Gastrocnemius medialis (tissue), 4 donors: Measurements from ENCODE around the gene MS4A3. TPM values are rescaled to one million over a fixed set of nuclear protein-coding genes. Genes with fewer than 3 reads are reported as not detected.
"Not testable (repeated sequence)": the region's sequence is repeated elsewhere in the genome, so short reads cannot be mapped to it uniquely, and the experiment has no call there.

Experiments used
- ATAC-seq, 2 donors: fragments of 150-250 bp; one replicate each; pipeline ENCODE4 v1.9.1; 2016
- DNase-seq, 2 donors: peaks; one replicate each; pipeline ENCODE4 v3.0.0-alpha.2; 2019
- H3K27ac ChIP-seq, 4 donors: fragments of 200-600 bp; sonication (generic); 1 replicate in 1 of 4; 2 replicates in 3 of 4; pipeline ENCODE4 v1.5.1; 2016 to 2018; ENCODE audit warnings: mild to moderate bottlenecking in 2 of 4, moderate library complexity in 1 of 4
- H3K27me3 ChIP-seq, 3 donors: fragments of 200-600 bp; sonication (generic) in 2 of 3; 1 replicate in 1 of 3; 2 replicates in 2 of 3; pipeline versions ENCODE4 v1.5.1 to v1.6.0; 2016 to 2019; ENCODE audit warnings: mild to moderate bottlenecking in 1 of 3, moderate library complexity in 1 of 3
- H3K36me3 ChIP-seq, 2 donors: fragments of 200-600 bp; sonication (generic) in 1 of 2; one replicate each; pipeline ENCODE4 v1.5.1; 2017 to 2018
- H3K4me1 ChIP-seq, 2 donors: fragments of 200-600 bp; sonication (generic) in 1 of 2; one replicate each; pipeline ENCODE4 v1.5.1; 2016 to 2017; ENCODE audit warnings: mild to moderate bottlenecking in 2 of 2
- H3K4me3 ChIP-seq, 4 donors: fragments of 200-600 bp; sonication (generic) in 3 of 4; 1 replicate in 1 of 4; 2 replicates in 3 of 4; pipeline ENCODE4 v1.5.1; 2016 to 2019; ENCODE audit warnings: mild to moderate bottlenecking in 2 of 4
- H3K9me3 ChIP-seq, 3 donors: fragments of 200-600 bp; sonication (generic) in 2 of 3; 1 replicate in 1 of 3; 2 replicates in 2 of 3; pipeline ENCODE4 v1.5.1; 2016 to 2019
- CTCF ChIP-seq, 5 experiments: fragments of 450-650 bp in 3 of 5; fragments of 200-600 bp in 2 of 5; sonication (generic) in 2 of 5; IDR thresholded peaks in 4 of 5; conservative IDR thresholded peaks in 1 of 5; 1 replicate in 4 of 5; 2 replicates in 1 of 5; pipeline ENCODE4 v1.5.1; 2016 to 2019; ENCODE audit warnings: antibody characterized with exemption in 5 of 5, mild to moderate bottlenecking in 3 of 5, moderate library complexity in 3 of 5
- POLR2A ChIP-seq, 2 donors: fragments of 450-650 bp; IDR thresholded peaks; one replicate each; pipeline ENCODE4 v1.6.1; 2017; ENCODE audit warnings: antibody characterized with exemption in 2 of 2, mild to moderate bottlenecking in 2 of 2, moderate library complexity in 2 of 2
- in situ Hi-C, 4 donors: fragments of 200-750 bp; cut with MboI; loops; one replicate each; pipeline versions ENCODE4 v1.15.0 to v1.8.0; 2017; ENCODE audit warnings: low sequenced_read_pairs in 4 of 4
- intact Hi-C: fragments of 100-400 bp; cut with DNase I; formaldehyde crosslinking; loops from one replicate; pipeline ENCODE4 v1.15.1; 2023; ENCODE audit warnings: low total_unique reads
- total RNA-seq, 4 donors: library from RNA; depleted of rRNA; stranded (reverse); fragments of >200 nt; gene quantifications; one replicate each; pipeline versions ENCODE4 v1.1.0 to v1.2.3, GENCODE V29; 2016

The MS4A3 gene
- total RNA-seq, 4 donors from 2014 or later, result not detected

GRCh38 chr11:60040109-60040508 lies 16.4 kb upstream of the MS4A3 start, which contains the start of gene OOSP2:
OOSP2 (plus strand) TSS chr11:60040409; CDS start chr11:60040460, 51 bp downstream.
- H3K4me3 ChIP-seq, result no peak within 1 kb of the TSS
- H3K27ac ChIP-seq, result no peak within 1 kb of the TSS
- H3K9me3 ChIP-seq, result no peaks in the 10 kb centered on the region
- TF ChIP-seq CTCF (IDR thresholded peaks at IDR 0.05 in 4 of 5, conservative IDR thresholded peaks at IDR 0.05 in 1 of 5) (no peak), POLR2A (IDR thresholded peaks at IDR 0.05) (no peak)
- in situ Hi-C loops (no loop called here), intact Hi-C loops (no loop called here)
- ATAC-seq (no peak), DNase-seq (no peak)
- no peaks in the 10 kb centered on the region for H3K4me1 ChIP-seq
- H3K27me3 ChIP-seq, result no peaks in the 10 kb centered on the region
- H3K36me3 ChIP-seq, result no peaks in the 10 kb centered on the region

GRCh38 chr11:60050422-60050821 lies 6.0 kb upstream of the MS4A3 start:
- H3K36me3 ChIP-seq, DNase-seq, ATAC-seq, H3K4me3 ChIP-seq, H3K9me3 ChIP-seq, H3K4me1 ChIP-seq, intact Hi-C loops, H3K27me3 ChIP-seq, in situ Hi-C loops, H3K27ac ChIP-seq: not testable (repeated sequence)

- H3K9me3 ChIP-seq, H3K27me3 ChIP-seq, in situ Hi-C loops, ATAC-seq, H3K4me1 ChIP-seq, DNase-seq, H3K4me3 ChIP-seq, intact Hi-C loops, H3K36me3 ChIP-seq, H3K27ac ChIP-seq: not testable (repeated sequence)
Observed at GRCh38 chr11:60050839-60051238, 5.6 kb upstream of the MS4A3 start.

- ATAC-seq (no peak), DNase-seq (no peak)
- intact Hi-C loops, result no loop called here
- in situ Hi-C loops, result no loop called here
- Histone ChIP-seq H3K4me3 (no peak overlapping the region), H3K9me3 (no peaks in the 10 kb centered on the region), H3K4me1 (no peaks in the 10 kb centered on the region), H3K27me3 (no peaks in the 10 kb centered on the region), H3K36me3 (no peaks in the 10 kb centered on the region), H3K27ac (no peak overlapping the region)
- TF ChIP-seq POLR2A (IDR thresholded peaks at IDR 0.05), result no peak
- TF ChIP-seq CTCF (IDR thresholded peaks at IDR 0.05 in 4 of 5, conservative IDR thresholded peaks at IDR 0.05 in 1 of 5), result no peak
Observed at GRCh38 chr11:60059052-60059451, 2.6 kb downstream of the MS4A3 start.

GRCh38 chr11:60059521-60060240 lies 3.2 kb downstream of the MS4A3 start:
- intact Hi-C loops (no loop called here), in situ Hi-C loops (no loop called here)
- Histone ChIP-seq H3K4me1 (no peaks in the 10 kb centered on the region), H3K9me3 (no peaks in the 10 kb centered on the region), H3K4me3 (no peak overlapping the region), H3K36me3 (no peaks in the 10 kb centered on the region), H3K27ac (no peak overlapping the region), H3K27me3 (no peaks in the 10 kb centered on the region)
- DNase-seq (no peak), ATAC-seq (no peak)
- TF ChIP-seq CTCF (IDR thresholded peaks at IDR 0.05 in 4 of 5, conservative IDR thresholded peaks at IDR 0.05 in 1 of 5), result no peak
- no peak for TF ChIP-seq POLR2A (IDR thresholded peaks at IDR 0.05)

- intact Hi-C loops (no loop called here), in situ Hi-C loops (no loop called here)
- Histone ChIP-seq H3K9me3 (no peaks in the 10 kb centered on the region), H3K36me3 (no peaks in the 10 kb centered on the region), H3K27me3 (no peaks in the 10 kb centered on the region), H3K27ac (no peak overlapping the region), H3K4me3 (no peak overlapping the region), H3K4me1 (no peaks in the 10 kb centered on the region)
- ATAC-seq (no peak), DNase-seq (no peak)
- no peak for TF ChIP-seq POLR2A (IDR thresholded peaks at IDR 0.05)
- no peak for TF ChIP-seq CTCF (IDR thresholded peaks at IDR 0.05 in 4 of 5, conservative IDR thresholded peaks at IDR 0.05 in 1 of 5)
Observed at GRCh38 chr11:60064111-60064510, 7.6 kb downstream of the MS4A3 start.
